Cardiac muscle cell (in vitro differentiated cells and primary cell): Measurements from ENCODE around the gene LRMDA. TPM values are rescaled to one million over a fixed set of nuclear protein-coding genes. Genes with fewer than 3 reads are reported as not detected.

Experiments
- DNase-seq, 2 donors: peaks; one replicate each; pipeline versions ENCODE4 v3.0.0 to v3.0.0-alpha.2; 2010 to 2017; ENCODE audit warnings: low read depth in 1 of 2, low spot score in 1 of 2
- H3K27ac ChIP-seq: fragments of 200-600 bp; sonication (generic); 2 replicates; pipeline ENCODE4 v1.5.1; 2016
- H3K27me3 ChIP-seq: fragments of 200-600 bp; sonication (generic); 2 replicates; pipeline ENCODE4 v1.6.0; 2016; ENCODE audit warnings: control low read depth
- H3K36me3 ChIP-seq: fragments of 200-600 bp; sonication (generic); 2 replicates; pipeline ENCODE4 v1.5.1; 2016; ENCODE audit warnings: control low read depth
- H3K4me1 ChIP-seq: fragments of 200-600 bp; sonication (generic); 2 replicates; pipeline ENCODE4 v1.8.1; 2017; ENCODE audit warnings: low read depth, mild to moderate bottlenecking, mixed run types
- H3K4me3 ChIP-seq: fragments of 200-600 bp; sonication (generic); 2 replicates; pipeline ENCODE4 v1.5.1; 2016; ENCODE audit warnings: mild to moderate bottlenecking
- H3K9me3 ChIP-seq: fragments of 200-600 bp; sonication (generic); 2 replicates; pipeline ENCODE4 v1.5.1; 2017; ENCODE audit warnings: low read depth, mild to moderate bottlenecking, control low read depth
- CTCF ChIP-seq: IDR thresholded peaks from 2 replicates; pipeline ENCODE4 v1.5.1; 2012; ENCODE audit warnings: low read depth, mild to moderate bottlenecking, low read length
- polyA plus RNA-seq: library from polyadenylated mRNA; unstranded; fragments of >200 nt; fragmentation: Nextera tagmentation; extraction: Ambion mirVana; gene quantifications from 2 replicates; pipeline ENCODE4 v1.2.1, GENCODE V29; 2016
- total RNA-seq: library from RNA; depleted of rRNA; stranded (reverse); fragments of >200 nt; gene quantifications from 2 replicates; pipeline ENCODE4 v1.2.3, GENCODE V29; 2016

Gene LRMDA
- total and polyA plus RNA-seq, 2 experiments from 2014 or later, result 6.2 to 11.7 TPM

DNA sequence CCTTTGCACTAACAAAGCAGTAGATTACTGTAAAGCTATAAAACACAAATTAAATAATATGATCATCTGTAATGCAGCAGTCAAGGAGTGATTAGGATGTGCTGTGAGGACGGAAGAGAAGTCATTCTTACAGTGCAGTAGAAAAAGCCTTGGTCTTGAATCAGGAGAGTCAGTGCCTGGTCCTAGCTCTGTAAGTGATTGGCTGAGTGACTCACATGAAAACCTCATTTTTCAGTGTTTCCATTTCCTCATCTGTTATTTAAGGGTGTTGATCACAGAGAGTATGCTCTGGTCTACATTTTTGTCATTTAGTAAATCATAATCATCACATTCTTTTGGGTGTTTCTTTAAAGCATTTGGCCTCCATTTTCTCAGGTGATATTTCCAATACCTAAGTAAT is 717.8 kb downstream of the LRMDA start:
- DNase-seq, result no peak
- peaks cover 11% of the 10 kb centered on the region for H3K4me1 ChIP-seq
- H3K36me3 ChIP-seq, result no peaks in the 10 kb centered on the region
- H3K27me3 ChIP-seq, result no peaks in the 10 kb centered on the region
- H3K9me3 ChIP-seq, result no peaks in the 10 kb centered on the region
- H3K4me3 ChIP-seq, result no peak overlapping the region
- H3K27ac ChIP-seq, result no peak overlapping the region
- TF ChIP-seq CTCF, result no peak

DNA sequence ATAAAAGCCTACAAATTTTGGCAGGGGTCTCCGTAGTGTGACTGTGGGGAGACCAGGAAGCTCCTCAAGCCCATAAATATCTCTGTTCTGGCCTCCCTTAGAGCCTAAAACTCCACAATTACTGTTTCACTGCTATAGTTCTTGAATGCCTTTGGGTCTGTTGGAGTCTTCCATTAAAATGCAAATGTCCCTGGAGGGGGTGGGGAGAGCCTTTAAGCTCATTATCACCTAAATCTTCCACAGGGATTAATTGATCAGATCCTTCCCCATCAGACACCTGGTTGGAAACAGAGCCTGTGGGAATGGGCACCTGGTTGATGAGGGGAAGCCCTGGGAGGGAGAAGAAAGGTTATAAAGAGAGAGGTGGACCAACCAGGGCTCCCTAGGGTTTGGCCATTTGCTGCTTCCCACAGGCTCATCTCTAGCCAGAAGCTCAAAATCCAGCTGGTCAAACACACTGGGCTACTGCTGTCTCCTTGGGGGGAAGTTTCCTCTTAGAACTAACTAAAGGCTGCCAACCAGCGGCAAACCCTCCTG is 718.2 kb downstream of the LRMDA start:
- no peak for TF ChIP-seq CTCF
- peaks cover 11% of the 10 kb centered on the region for H3K4me1 ChIP-seq
- H3K36me3 ChIP-seq, result no peaks in the 10 kb centered on the region
- DNase-seq, result no peak
- no peak overlapping the region for H3K4me3 ChIP-seq
- no peaks in the 10 kb centered on the region for H3K27me3 ChIP-seq
- no peaks in the 10 kb centered on the region for H3K9me3 ChIP-seq
- H3K27ac ChIP-seq, result peak overlapping the region; percentile 68

GRCh38 chr10:76150139-76150875 is 718.9 kb downstream of the LRMDA start:
- no peak for TF ChIP-seq CTCF
- peaks cover 11% of the 10 kb centered on the region for H3K4me1 ChIP-seq
- H3K9me3 ChIP-seq, result no peaks in the 10 kb centered on the region
- DNase-seq, result peak; percentile 29 to 38
- no peak overlapping the region for H3K4me3 ChIP-seq
- H3K27ac ChIP-seq, result peak overlapping the region; percentile 68
- H3K36me3 ChIP-seq, result no peaks in the 10 kb centered on the region
- H3K27me3 ChIP-seq, result no peaks in the 10 kb centered on the region

GRCh38 chr10:76150876-76151288 is 719.5 kb downstream of the LRMDA start:
- Histone ChIP-seq H3K4me1 (peaks cover 11% of the 10 kb centered on the region), H3K36me3 (no peaks in the 10 kb centered on the region), H3K27me3 (no peaks in the 10 kb centered on the region), H3K27ac (peak overlapping the region; percentile 68), H3K9me3 (no peaks in the 10 kb centered on the region), H3K4me3 (no peak overlapping the region)
- TF ChIP-seq CTCF, result no peak
- no peak for DNase-seq

GRCh38 chr10:76152186-76152585 is 720.8 kb downstream of the LRMDA start:
- H3K9me3 ChIP-seq, result no peaks in the 10 kb centered on the region
- peaks cover 11% of the 10 kb centered on the region for H3K4me1 ChIP-seq
- H3K36me3 ChIP-seq, result no peaks in the 10 kb centered on the region
- no peak for TF ChIP-seq CTCF
- no peak overlapping the region for H3K4me3 ChIP-seq
- DNase-seq, result no peak
- H3K27me3 ChIP-seq, result no peaks in the 10 kb centered on the region
- H3K27ac ChIP-seq, result no peak overlapping the region
